Mammary epithelial cell (primary cell): ENCODE results near the gene CYP2A6.

Experiments used
- CTCF ChIP-seq, 2 donors: IDR thresholded peaks in 1 of 2; conservative IDR thresholded peaks in 1 of 2; 2 replicates each; pipeline ENCODE4 v1.5.1; 2011 to 2012; ENCODE audit warnings: inconsistent platforms in 2 of 2, low read length in 2 of 2, mild to moderate bottlenecking in 2 of 2, control low read depth in 1 of 2, low read depth in 1 of 2; ENCODE audit not compliant: insufficient read depth in 1 of 2; ENCODE audit errors: extremely low read depth in 1 of 2
- EZH2 ChIP-seq: IDR thresholded peaks from 2 replicates; pipeline ENCODE4 v1.6.1; 2012; ENCODE audit warnings: low read length, inconsistent platforms, borderline replicate concordance

GRCh38 chr19:40808497-40808896 is 41.8 kb downstream of the CYP2A6 start:
- TF ChIP-seq CTCF (conservative IDR thresholded peaks at IDR 0.05 in 1 of 2, IDR thresholded peaks at IDR 0.05 in 1 of 2; ENCODE audit: extremely low read depth in 1 of 2, insufficient read depth in 1 of 2, low read depth in 1 of 2, low read length in 2 of 2) (no peak), EZH2 (no peak)
